Spleen (tissue), 7 donors: ENCODE data around the gene ARHGAP19.
A peak's percentile ranks its signal among the peaks of the same experiment; 100 is the strongest.

ENCODE experiments used
- CTCF ChIP-seq, 11 experiments: fragments of 200-600 bp in 7 of 11; fragments of 450-650 bp in 4 of 11; sonication (generic) in 4 of 11; IDR thresholded peaks in 8 of 11; conservative IDR thresholded peaks in 3 of 11; 1 replicate in 7 of 11; 2 replicates in 4 of 11; pipeline versions ENCODE4 v1.4.0 to v1.8.0; 2016 to 2021; ENCODE audit warnings: antibody characterized with exemption in 11 of 11, inconsistent platforms in 4 of 11, mild to moderate bottlenecking in 1 of 11
- POLR2AphosphoS5 ChIP-seq, 3 donors: sonication (generic); formaldehyde crosslinking; IDR thresholded peaks; one replicate each; pipeline ENCODE4 v1.5.1; 2017; ENCODE audit warnings: antibody characterized with exemption in 3 of 3
- donor health status: DM: no; HTN: no; CAD: no; lungs with moderate emphysema.
- donor health status: DM: no; HTN: no; CAD: no.
- donor health status: DM: no; HTN: no; CAD: no.

GRCh38 chr10:97292097-97292861 lies at the start of gene ARHGAP19:
- TF ChIP-seq CTCF (IDR thresholded peaks at IDR 0.05 in 8 of 11, conservative IDR thresholded peaks at IDR 0.05 in 3 of 11) (peak in 3 of 11 experiments; percentile 15 to 38 (median 31)), POLR2AphosphoS5 (IDR thresholded peaks at IDR 0.05) (peak; percentile 86 to 89 (median 89))
